ENCODE results near the gene ENDOD1.

The ENDOD1 gene

GRCh38 chr11:95054356-95054755 lies 35.3 kb upstream of the ENDOD1 start:
- H3K27ac ChIP-seq = no peak overlapping the region
- TF ChIP-seq, protein P1, sequence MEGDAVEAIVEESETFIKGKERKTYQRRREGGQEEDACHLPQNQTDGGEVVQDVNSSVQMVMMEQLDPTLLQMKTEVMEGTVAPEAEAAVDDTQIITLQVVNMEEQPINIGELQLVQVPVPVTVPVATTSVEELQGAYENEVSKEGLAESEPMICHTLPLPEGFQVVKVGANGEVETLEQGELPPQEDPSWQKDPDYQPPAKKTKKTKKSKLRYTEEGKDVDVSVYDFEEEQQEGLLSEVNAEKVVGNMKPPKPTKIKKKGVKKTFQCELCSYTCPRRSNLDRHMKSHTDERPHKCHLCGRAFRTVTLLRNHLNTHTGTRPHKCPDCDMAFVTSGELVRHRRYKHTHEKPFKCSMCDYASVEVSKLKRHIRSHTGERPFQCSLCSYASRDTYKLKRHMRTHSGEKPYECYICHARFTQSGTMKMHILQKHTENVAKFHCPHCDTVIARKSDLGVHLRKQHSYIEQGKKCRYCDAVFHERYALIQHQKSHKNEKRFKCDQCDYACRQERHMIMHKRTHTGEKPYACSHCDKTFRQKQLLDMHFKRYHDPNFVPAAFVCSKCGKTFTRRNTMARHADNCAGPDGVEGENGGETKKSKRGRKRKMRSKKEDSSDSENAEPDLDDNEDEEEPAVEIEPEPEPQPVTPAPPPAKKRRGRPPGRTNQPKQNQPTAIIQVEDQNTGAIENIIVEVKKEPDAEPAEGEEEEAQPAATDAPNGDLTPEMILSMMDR (conservative IDR thresholded peaks at IDR 0.05) = no peak

GRCh38 chr11:95055283-95055897 lies 34.3 kb upstream of the ENDOD1 start:
- H3K27ac ChIP-seq = no peak overlapping the region
- TF ChIP-seq, protein P1 (conservative IDR thresholded peaks at IDR 0.05) = no peak

- no peak overlapping the region for H3K27ac ChIP-seq
- TF ChIP-seq, protein P1 (conservative IDR thresholded peaks at IDR 0.05) = no peak
Observed at GRCh38 chr11:95057959-95058358, 31.7 kb upstream of the ENDOD1 start.

- no peak overlapping the region for H3K27ac ChIP-seq
- TF ChIP-seq, protein P1 (conservative IDR thresholded peaks at IDR 0.05) = no peak
Observed at GRCh38 chr11:95058621-95059020, 31.0 kb upstream of the ENDOD1 start.

- TF ChIP-seq, protein P1 (conservative IDR thresholded peaks at IDR 0.05) = no peak
Observed at GRCh38 chr11:95059046-95059445, 30.6 kb upstream of the ENDOD1 start.

GRCh38 chr11:95065336-95065735 lies 24.3 kb upstream of the ENDOD1 start:
- TF ChIP-seq, protein P1 (conservative IDR thresholded peaks at IDR 0.05) = no peak
- H3K27ac ChIP-seq = no peak overlapping the region

More at GRCh38 chr11:95059046-95059445, 30.6 kb upstream of the ENDOD1 start:
- H3K27ac ChIP-seq = no peak overlapping the region

DNA sequence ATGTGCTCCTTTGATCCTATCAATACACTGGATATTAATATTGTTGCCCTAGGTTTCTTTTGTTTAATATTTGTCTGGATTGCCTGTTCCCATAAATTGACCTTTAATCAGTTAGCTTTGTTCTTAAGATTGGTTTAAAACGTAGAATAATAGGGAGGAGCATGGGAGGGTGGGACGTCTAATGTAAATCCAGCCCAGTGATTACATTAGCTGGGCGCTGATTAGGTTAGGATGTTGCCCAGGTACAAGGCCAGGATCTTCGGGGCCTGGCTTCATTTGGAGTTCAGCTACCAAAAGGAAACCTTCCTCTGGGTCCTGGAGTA lies 23.0 kb upstream of the ENDOD1 start, which contains the start of gene SRSF8:
Gene SRSF8 (plus strand): TSS at position 204 of the 323 bp plus-strand sequence. CDS start 308 bp downstream, outside the sequence.
- peak within 1 kb of the TSS; percentile 96 for H3K27ac ChIP-seq
- TF ChIP-seq, protein P1 (conservative IDR thresholded peaks at IDR 0.05) = no peak
